ENCODE results near the gene AP1AR.

The AP1AR gene

DNA sequence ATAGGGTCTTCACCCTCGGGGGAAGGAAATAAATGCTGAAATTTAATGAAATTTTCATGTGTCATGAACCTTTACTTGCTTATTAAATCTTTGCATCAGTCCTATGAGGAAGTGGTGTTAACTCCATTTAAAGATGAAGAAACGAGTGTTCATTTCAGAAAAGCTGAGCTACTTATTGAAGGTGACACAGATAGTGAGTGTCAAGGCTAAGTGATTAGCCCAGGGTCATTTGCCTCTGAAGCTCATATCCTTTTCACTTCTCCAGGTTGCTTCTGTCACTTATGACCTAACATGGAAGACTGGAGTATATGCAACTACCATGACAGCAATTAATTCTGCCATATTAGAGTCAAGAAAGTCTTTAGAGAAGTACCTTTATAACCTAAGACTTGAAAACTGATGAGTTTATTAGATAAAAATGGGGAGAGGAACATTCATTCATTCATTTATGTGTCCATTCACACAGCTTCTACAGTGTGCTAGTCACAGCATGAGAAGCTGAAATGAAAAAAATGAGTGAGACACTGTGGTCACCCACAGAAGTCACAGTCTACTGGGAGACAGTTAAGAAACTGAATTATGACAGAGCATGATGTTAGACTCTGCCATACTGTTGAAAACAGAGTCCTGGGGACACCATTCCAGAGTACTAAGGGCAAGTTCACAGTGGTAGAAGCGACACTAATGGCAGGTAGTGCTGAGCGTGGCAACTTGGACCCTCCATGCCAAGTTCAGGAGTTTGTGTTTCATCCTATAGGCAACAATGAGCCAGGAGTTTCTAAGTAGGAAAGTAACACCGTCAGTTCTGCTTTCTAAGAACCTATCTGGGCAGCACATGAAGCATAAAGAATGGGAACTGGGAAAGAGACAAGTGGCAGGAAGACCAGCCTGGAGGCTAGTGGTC is 86.9 kb downstream of the AP1AR start:
- no peak for DNase-seq

All from T-helper 9 cell (primary cell).